COR-L47 (cell line): ENCODE results near the gene ZNF326.

Experiments
- DNase-seq: peaks from one replicate; lab custom pipeline; 2025; lab: John Stamatoyannopoulos, UW

ZNF326 gene

GRCh38 chr1:90074566-90074965 is 79.7 kb downstream of the ZNF326 start:
- no peak for DNase-seq

GRCh38 chr1:90074970-90075391 is 80.1 kb downstream of the ZNF326 start:
- peak; percentile 42 for DNase-seq

GRCh38 chr1:90083995-90084394 is 89.1 kb downstream of the ZNF326 start:
- DNase-seq: no peak
